GM10248 (cell line): ENCODE data around the gene HSF4.

Experiments used
- CTCF ChIA-PET: fragments of 300-600 bp; sonication (Branson Sonifier 250); formaldehyde crosslinking; extraction: SDS; loops from one replicate; lab custom pipeline; 2021; ENCODE audit warnings: antibody characterized with exemption; lab: Yijun Ruan, JAX
- POLR2A ChIA-PET: fragments of 350-650 bp; sonication (Branson Sonifier 250); formaldehyde crosslinking; extraction: SDS; loops from one replicate; lab custom pipeline; 2020; ENCODE audit warnings: antibody characterized with exemption; lab: Yijun Ruan, JAX
- DNase-seq: peaks from one replicate; pipeline ENCODE4 v3.0.0; 2012; ENCODE audit errors: extremely low spot score
- CTCF ChIP-seq: IDR thresholded peaks from 2 replicates; pipeline ENCODE4 v1.5.1; 2012; ENCODE audit warnings: mild to moderate bottlenecking, low read depth; ENCODE audit errors: extremely low read depth, missing control alignments, control extremely low read depth

HSF4 gene

GRCh38 chr16:67200491-67200890, 35.9 kb downstream of the HSF4 start:
- no peak for DNase-seq
- TF ChIP-seq CTCF = no peak
- ChIA-PET POLR2A (no interaction called here), CTCF (no interaction called here)

DNA sequence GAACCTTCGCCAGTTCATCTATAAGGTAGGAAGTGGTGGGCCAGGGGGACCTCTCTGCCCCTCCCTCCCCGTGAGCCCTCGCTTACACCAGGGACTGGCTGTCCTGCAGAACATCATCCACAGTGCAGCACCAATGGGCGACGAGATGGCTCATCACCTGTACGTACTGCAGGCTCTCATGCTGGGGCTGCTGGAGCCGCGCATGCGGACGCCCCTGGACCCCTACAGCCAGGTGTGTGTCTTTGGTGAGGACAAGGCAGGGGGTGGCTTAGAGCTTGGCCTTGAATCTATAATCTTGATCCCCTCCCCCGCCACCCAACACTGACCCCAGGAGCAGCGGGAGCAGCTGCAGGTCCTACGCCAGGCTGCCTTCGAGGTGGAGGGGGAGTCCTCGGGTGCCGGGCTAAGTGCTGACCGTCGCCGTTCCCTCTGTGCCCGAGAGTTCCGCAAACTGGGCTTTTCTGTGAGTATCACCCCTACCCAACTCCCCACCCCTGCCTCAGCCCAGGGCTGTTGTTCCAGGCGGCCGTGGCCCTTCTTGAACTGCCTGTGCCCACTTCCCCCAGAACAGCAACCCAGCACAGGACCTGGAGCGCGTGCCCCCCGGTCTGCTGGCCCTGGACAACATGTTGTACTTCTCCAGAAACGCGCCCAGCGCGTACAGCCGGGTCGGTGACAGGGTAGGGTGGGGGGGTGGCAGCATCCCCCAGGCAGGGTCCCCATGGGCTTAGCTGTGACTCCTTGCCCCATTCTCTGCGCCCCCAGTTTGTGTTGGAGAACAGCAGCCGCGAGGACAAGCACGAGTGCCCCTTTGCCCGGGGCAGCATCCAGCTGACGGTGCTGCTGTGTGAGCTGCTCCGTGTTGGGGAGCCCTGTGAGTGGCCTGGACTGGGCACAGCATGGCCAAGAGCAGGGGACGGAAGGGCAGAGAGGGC, 37.1 kb downstream of the HSF4 start:
- TF ChIP-seq CTCF = no peak
- CTCF ChIA-PET = interaction anchor here (1.2 to 2.8 kb wide), 3 partner anchors 13 to 184 kb away, joined by 3 to 10 read pairs (median 3); no protein-coding TSS in a partner anchor
- POLR2A ChIA-PET = no interaction called here
- DNase-seq = no peak

- TF ChIP-seq CTCF = no peak
- ChIA-PET POLR2A (no interaction called here), CTCF (interaction anchor here (1.2 to 2.8 kb wide), 4 partner anchors 8 to 185 kb away, joined by 3 to 10 read pairs (median 4); no protein-coding TSS in a partner anchor)
- DNase-seq = no peak
Measured at GRCh38 chr16:67202426-67202825, 37.9 kb downstream of the HSF4 start.

DNA sequence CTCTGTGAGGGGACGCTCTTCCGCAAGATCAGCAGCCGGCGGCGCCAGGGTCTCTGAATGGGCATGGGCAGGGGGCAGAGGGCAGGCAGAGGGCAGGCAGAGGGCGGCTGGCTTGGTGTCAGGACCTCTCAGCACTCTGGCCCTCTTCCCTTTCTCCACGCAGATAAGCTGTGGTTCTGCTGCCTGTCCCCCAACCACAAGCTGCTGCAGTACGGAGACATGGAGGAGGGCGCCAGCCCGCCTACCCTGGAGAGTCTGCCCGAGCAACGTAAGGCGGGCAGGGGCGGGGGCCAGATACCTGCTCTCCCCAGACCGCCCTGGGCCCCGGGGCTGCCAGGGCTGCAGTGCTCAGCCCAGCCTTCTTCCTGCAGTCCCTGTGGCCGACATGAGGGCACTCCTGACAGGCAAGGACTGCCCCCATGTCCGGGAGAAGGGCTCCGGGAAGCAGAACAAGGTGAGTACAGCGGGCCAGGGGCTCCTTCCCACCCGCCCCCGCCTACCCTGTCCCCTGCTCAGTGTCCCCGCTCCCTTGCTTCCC, 38.5 kb downstream of the HSF4 start:
- no peak for TF ChIP-seq CTCF
- CTCF ChIA-PET = interaction anchor here (1.2 to 2.8 kb wide), 4 partner anchors 9 to 185 kb away, joined by 3 to 10 read pairs (median 4); no protein-coding TSS in a partner anchor
- no peak for DNase-seq
- POLR2A ChIA-PET = interaction anchor here (0.7 kb wide), 1 partner anchor 44 kb away, joined by 4 read pairs; the partner anchor contains the start of gene FHOD1

DNA sequence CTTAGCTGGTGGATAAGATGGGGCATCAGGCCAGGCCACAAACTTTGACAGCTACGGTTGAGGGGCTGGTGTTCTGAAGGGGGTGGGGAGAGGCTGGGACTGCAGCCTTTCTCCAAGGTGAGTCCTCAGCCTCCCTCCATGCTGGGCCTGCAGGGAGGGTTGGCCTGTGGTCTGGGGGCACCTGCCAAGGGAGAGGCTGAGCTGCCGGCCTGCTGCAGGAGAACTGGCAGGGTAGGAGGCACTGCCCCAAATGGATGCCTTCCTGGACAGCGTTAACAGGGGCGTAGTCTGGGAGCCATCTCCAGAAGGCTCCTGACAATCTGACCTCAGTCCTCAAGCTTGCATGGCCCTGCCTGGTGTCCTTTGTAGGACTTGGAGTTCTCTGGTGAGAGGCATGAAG, 39.5 kb downstream of the HSF4 start:
- DNase-seq = no peak
- no peak for TF ChIP-seq CTCF
- POLR2A ChIA-PET = no interaction called here
- CTCF ChIA-PET = interaction anchor here (1.1 to 2.8 kb wide), 3 partner anchors 10 to 19 kb away, joined by 3 to 10 read pairs (median 4); no protein-coding TSS in a partner anchor

DNA sequence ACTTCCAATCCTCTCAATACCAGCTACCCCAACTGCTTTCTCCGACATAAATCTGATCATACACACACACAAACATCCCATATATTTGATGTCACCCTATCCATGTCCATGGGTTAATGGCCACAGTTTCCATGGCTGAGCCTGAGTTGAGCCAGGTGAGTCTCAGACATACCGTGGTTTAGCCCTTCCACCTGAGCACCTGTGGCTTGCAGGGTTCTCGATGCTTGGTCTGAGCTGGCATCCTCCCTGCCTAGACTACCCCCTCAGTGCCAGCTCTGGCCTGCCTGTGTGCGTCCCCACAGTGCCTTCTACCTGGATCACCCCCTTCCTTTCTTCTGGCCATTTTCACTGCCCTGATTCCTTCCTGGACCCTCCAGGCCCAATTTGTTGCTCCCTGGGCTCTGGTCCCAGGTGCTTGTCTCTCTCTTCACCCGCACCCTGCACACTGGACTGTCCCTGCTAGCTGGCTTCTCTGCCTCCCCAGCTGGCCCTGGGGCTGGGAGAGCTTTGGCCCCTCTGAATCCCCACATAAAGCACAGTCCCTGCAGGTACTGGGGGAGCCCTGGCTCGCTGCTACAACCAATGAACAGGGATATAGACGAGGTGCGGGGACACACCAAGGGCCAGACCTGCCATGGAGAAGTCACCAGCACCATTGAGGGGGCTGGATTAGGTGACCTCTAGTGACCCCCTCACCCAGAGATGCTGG, 41.7 kb downstream of the HSF4 start:
- POLR2A ChIA-PET = interaction anchor here (1.3 kb wide), 1 partner anchor 9 kb away, joined by 3 read pairs; no protein-coding TSS in a partner anchor
- CTCF ChIA-PET = interaction anchor here (1.0 to 1.2 kb wide), 2 partner anchors 12 to 14 kb away, joined by 3 to 5 read pairs; no protein-coding TSS in a partner anchor
- DNase-seq = no peak

More for the DNA sequence above, 41.7 kb downstream of the HSF4 start:
- TF ChIP-seq CTCF = no peak
